ENCODE measurements around the gene SUN3. TPM values are rescaled to one million over a fixed set of nuclear protein-coding genes. Genes with fewer than 3 reads are reported as not detected.

SUN3 gene
- total and polyA plus RNA-seq, 3 donors from 2014 or later, result 12.8 to 64.5 (median 29.1) TPM

GRCh38 chr7:48042216-48042615 is 13.3 kb upstream of the SUN3 start:
- intact Hi-C loops (cut with DNase I; ENCODE audit: low total_unique reads), result no loop called here
- TF ChIP-seq POLR2A (IDR thresholded peaks at IDR 0.05), result no peak
- TF ChIP-seq, protein P1, sequence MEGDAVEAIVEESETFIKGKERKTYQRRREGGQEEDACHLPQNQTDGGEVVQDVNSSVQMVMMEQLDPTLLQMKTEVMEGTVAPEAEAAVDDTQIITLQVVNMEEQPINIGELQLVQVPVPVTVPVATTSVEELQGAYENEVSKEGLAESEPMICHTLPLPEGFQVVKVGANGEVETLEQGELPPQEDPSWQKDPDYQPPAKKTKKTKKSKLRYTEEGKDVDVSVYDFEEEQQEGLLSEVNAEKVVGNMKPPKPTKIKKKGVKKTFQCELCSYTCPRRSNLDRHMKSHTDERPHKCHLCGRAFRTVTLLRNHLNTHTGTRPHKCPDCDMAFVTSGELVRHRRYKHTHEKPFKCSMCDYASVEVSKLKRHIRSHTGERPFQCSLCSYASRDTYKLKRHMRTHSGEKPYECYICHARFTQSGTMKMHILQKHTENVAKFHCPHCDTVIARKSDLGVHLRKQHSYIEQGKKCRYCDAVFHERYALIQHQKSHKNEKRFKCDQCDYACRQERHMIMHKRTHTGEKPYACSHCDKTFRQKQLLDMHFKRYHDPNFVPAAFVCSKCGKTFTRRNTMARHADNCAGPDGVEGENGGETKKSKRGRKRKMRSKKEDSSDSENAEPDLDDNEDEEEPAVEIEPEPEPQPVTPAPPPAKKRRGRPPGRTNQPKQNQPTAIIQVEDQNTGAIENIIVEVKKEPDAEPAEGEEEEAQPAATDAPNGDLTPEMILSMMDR (IDR thresholded peaks at IDR 0.05), result no peak
- Histone ChIP-seq H3K27me3 (no peaks in the 10 kb centered on the region), H3K9me3 (no peaks in the 10 kb centered on the region), H3K27ac (no peak overlapping the region), H3K4me3 (no peak overlapping the region), H3K4me1 (no peaks in the 10 kb centered on the region), H3K36me3 (ENCODE audit: low read depth, missing control alignments) (no peaks in the 10 kb centered on the region)
- DNase-seq, result no peak
- WGBS, 2 donors, result 60 to 62% methylated on average over 3 of the region's 3 CpGs

GRCh38 chr7:48041653-48041970 is 12.7 kb upstream of the SUN3 start:
- no peaks in the 10 kb centered on the region for H3K4me1 ChIP-seq
- H3K9me3 ChIP-seq, result no peaks in the 10 kb centered on the region
- no peak for TF ChIP-seq POLR2A (IDR thresholded peaks at IDR 0.05)
- TF ChIP-seq, protein P1 (IDR thresholded peaks at IDR 0.05), result no peak
- no peak for DNase-seq
- intact Hi-C loops (cut with DNase I; ENCODE audit: low total_unique reads), result no loop called here
- WGBS, 2 donors, result 75 to 77% methylated on average over 3 of the region's 3 CpGs
- no peaks in the 10 kb centered on the region for H3K36me3 ChIP-seq (ENCODE audit: low read depth, missing control alignments)
- H3K4me3 ChIP-seq, result no peak overlapping the region
- no peak overlapping the region for H3K27ac ChIP-seq
- no peaks in the 10 kb centered on the region for H3K27me3 ChIP-seq

GRCh38 chr7:48040944-48041652 is 12.2 kb upstream of the SUN3 start:
- H3K4me1 ChIP-seq, result peaks cover 1% of the 10 kb centered on the region
- no peak overlapping the region for H3K4me3 ChIP-seq
- H3K27ac ChIP-seq, result no peak overlapping the region
- H3K9me3 ChIP-seq, result no peaks in the 10 kb centered on the region
- WGBS, 2 donors, result 91 to 94% methylated on average over 16 to 18 of the region's 18 CpGs
- TF ChIP-seq, protein P1 (IDR thresholded peaks at IDR 0.05), result no peak
- DNase-seq, result no peak
- no peaks in the 10 kb centered on the region for H3K27me3 ChIP-seq
- intact Hi-C loops (cut with DNase I; ENCODE audit: low total_unique reads), result no loop called here
- no peaks in the 10 kb centered on the region for H3K36me3 ChIP-seq (ENCODE audit: low read depth, missing control alignments)

DNA sequence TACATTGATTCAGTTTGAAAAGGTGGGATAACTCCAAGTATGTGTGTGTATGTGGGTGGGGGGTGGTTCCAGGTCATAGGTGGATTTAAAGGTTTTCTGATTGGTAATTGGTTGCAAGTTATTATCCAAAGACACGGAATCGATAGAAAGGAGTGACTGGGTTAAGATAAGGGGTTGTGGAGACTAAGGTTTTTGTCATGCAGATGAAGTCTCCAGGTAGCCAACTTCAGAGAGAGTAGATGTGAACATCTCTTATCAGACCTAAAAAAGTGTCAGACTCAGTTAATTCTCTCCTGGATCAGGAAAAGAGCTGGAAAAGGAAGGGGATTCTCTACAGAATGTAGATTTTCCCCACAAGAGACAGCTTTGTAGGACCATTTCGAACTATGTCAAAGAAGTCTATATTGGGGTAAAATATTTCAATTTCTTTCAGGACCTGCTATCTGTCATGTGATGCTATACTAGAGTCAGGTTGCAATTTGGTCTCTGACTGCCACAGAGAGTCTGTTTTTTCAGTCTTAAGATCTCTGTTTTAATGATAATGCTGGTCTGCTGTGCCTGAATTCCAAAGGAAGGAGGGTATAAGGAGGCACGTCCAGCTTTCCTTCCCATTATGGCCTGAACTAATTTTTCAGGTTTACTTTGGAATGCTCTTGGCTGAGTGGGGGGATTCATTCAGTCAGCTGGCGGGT is 10.1 kb upstream of the SUN3 start:
- H3K9me3 ChIP-seq, result no peaks in the 10 kb centered on the region
- H3K27ac ChIP-seq, result no peak overlapping the region
- TF ChIP-seq, protein P1 (IDR thresholded peaks at IDR 0.05), result no peak
- no peak for TF ChIP-seq POLR2A (IDR thresholded peaks at IDR 0.05)
- intact Hi-C loops (cut with DNase I; ENCODE audit: low total_unique reads), result no loop called here
- H3K4me3 ChIP-seq, result no peak overlapping the region
- no peaks in the 10 kb centered on the region for H3K27me3 ChIP-seq
- whole genome bisulfite sequencing, 2 donors, result 52 to 57% methylated on average over 5 of the region's 5 CpGs
- peaks cover 4% of the 10 kb centered on the region for H3K4me1 ChIP-seq
- H3K36me3 ChIP-seq (ENCODE audit: low read depth, missing control alignments), result no peaks in the 10 kb centered on the region
- no peak for DNase-seq
